GM12801 (cell line): ENCODE measurements around the gene ANKEF1.

Source experiments
- TF ChIP-seq, protein P1 (sequence below): IDR thresholded peaks from one replicate; pipeline ENCODE4 v1.5.1; 2011; ENCODE audit warnings: control low read depth; ENCODE audit not compliant: insufficient read length; ENCODE audit errors: extremely low read depth

ANKEF1 gene

DNA sequence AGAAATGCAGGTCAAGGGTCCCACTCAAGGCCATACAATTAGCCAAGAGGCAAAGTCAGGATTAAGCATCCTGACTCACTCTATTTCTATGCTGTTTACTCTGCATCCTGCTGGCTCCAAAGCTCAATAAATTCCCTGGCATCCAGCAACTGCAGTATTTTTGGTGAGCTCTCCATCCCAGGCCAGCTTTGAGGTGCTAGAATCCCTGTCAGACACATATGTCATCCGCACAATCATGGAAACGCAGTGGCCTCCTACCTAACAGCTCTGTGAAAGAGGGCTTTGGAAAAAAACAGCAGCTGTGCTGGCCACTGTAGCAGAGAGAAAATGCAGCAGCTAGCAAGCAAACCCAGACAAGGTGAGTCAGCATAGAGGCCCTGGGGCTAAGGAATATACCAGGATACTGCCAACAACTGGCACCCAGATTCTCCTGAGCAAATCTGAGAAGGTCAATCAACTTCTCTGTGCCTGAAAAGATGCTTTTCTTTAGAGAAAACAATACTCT, 58.4 kb downstream of the ANKEF1 start:
- TF ChIP-seq, protein P1, sequence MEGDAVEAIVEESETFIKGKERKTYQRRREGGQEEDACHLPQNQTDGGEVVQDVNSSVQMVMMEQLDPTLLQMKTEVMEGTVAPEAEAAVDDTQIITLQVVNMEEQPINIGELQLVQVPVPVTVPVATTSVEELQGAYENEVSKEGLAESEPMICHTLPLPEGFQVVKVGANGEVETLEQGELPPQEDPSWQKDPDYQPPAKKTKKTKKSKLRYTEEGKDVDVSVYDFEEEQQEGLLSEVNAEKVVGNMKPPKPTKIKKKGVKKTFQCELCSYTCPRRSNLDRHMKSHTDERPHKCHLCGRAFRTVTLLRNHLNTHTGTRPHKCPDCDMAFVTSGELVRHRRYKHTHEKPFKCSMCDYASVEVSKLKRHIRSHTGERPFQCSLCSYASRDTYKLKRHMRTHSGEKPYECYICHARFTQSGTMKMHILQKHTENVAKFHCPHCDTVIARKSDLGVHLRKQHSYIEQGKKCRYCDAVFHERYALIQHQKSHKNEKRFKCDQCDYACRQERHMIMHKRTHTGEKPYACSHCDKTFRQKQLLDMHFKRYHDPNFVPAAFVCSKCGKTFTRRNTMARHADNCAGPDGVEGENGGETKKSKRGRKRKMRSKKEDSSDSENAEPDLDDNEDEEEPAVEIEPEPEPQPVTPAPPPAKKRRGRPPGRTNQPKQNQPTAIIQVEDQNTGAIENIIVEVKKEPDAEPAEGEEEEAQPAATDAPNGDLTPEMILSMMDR = no peak

DNA sequence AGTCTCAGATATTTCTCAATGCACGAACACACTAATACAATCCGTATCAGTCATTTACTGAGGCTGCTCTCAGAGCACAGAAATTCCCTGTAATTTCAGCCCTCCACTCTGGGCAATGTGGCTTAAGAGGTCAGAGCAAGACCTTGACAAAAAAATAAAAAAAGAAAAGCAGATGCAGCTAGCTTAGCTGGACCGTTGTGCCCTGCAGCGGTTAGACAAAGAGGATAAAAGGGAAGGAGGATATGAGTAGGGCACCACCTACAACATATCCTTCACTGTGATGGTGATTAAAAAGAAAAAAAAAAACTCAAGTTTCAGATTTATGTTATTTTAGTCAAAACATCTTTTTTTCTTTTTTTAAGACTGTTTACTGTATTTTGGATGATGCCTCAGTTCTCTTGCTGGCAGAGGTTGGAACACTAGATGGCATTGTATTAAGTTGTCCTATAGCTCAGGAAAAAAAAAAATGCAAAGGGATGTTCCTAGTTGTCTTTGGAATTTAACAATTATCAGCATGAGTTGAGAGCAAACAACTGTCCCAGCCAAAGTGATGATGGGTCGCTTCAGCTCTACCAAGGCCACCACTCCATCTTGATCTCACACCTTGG, 59.9 kb downstream of the ANKEF1 start:
- TF ChIP-seq, protein P1 = no peak

DNA sequence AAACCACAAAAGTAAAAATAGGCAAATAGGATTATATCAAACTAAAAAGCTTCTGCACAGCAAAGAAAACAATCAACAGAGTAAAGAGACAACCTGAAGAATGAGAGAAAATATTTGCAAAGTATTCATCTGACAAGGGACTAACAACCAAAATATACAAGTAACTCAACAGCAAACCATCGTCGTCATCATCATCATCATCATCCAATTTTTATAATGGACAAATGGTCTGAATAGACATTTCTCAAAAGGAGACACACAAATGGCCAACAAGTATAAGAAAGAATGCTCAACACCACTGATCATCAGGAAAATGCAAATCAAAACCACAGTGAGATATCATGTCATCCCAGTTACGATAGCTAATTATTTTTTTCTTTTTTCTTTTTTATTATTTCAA, 62.0 kb downstream of the ANKEF1 start:
- TF ChIP-seq, protein P1 = no peak

GRCh38 chr20:10105046-10105445, 70.3 kb downstream of the ANKEF1 start:
- TF ChIP-seq, protein P1 = no peak
